HepG2 (cell line): Measurements from ENCODE around the gene ERO1A. TPM values are rescaled to one million over a fixed set of nuclear protein-coding genes. Genes with fewer than 3 reads are reported as not detected.

ENCODE experiments used
- AKAP8 ChIP-seq: sonication (generic); formaldehyde crosslinking; IDR thresholded peaks from 2 replicates; pipeline ENCODE4 v1.5.1; 2020; ENCODE audit warnings: mild to moderate bottlenecking, missing genetic modification reagents
- ETV6 ChIP-seq: sonication (generic); formaldehyde crosslinking; conservative IDR thresholded peaks from 2 replicates; pipeline ENCODE4 v1.4.0; 2020; ENCODE audit warnings: missing genetic modification reagents
- GABPB1 ChIP-seq: IDR thresholded peaks from 2 replicates; pipeline ENCODE4 v1.6.1; 2016; ENCODE audit warnings: mild to moderate bottlenecking, missing genetic modification reagents, moderate library complexity, missing compliant biosample characterization
- HNF4G ChIP-seq, 2 experiments: sonication (generic) in 1 of 2; formaldehyde crosslinking in 1 of 2; IDR thresholded peaks; 2 replicates each; pipeline versions ENCODE4 v1.4.0 to v1.6.1; 2011 to 2020; ENCODE audit warnings: borderline replicate concordance in 2 of 2, low read depth in 2 of 2, mild to moderate bottlenecking in 2 of 2, low read length in 1 of 2, missing genetic modification reagents in 1 of 2, moderate library complexity in 1 of 2
- HNRNPLL ChIP-seq: fragments of 200-400 bp; formaldehyde crosslinking; IDR thresholded peaks from 2 replicates; pipeline ENCODE4 v1.6.1; 2017; ENCODE audit warnings: mild to moderate bottlenecking, low read depth, low read length; ENCODE audit not compliant: poor library complexity, severe bottlenecking
- JUNB ChIP-seq: sonication (generic); formaldehyde crosslinking; IDR thresholded peaks from 2 replicates; pipeline ENCODE4 v1.8.0; 2022; ENCODE audit warnings: missing genetic modification reagents, mild to moderate bottlenecking, borderline replicate concordance
- MTERF4 ChIP-seq: sonication (generic); formaldehyde crosslinking; IDR thresholded peaks from 2 replicates; pipeline ENCODE4 v1.8.0; 2023; ENCODE audit warnings: mild to moderate bottlenecking, missing genetic modification reagents
- NFYC ChIP-seq: IDR thresholded peaks from 2 replicates; pipeline ENCODE4 v1.6.1; 2016; ENCODE audit warnings: missing genetic modification reagents, missing compliant biosample characterization
- NR2F1 ChIP-seq, 2 experiments: fragments of 450-650 bp in 1 of 2; formaldehyde crosslinking in 1 of 2; IDR thresholded peaks; 2 replicates each; pipeline versions ENCODE4 v1.5.0 to v1.6.1; 2016 to 2020; ENCODE audit warnings: mild to moderate bottlenecking in 1 of 2, missing compliant biosample characterization in 1 of 2, missing genetic modification reagents in 1 of 2, moderate library complexity in 1 of 2
- PAWR ChIP-seq: sonication (generic); formaldehyde crosslinking; IDR thresholded peaks from 2 replicates; pipeline ENCODE4 v1.4.0; 2020; ENCODE audit warnings: missing genetic modification reagents, mild to moderate bottlenecking, borderline replicate concordance
- SMAD3 ChIP-seq: sonication (generic); formaldehyde crosslinking; IDR thresholded peaks from 2 replicates; pipeline ENCODE4 v1.4.0; 2020; ENCODE audit warnings: missing genetic modification reagents
- STAG1 ChIP-seq: sonication (generic); formaldehyde crosslinking; IDR thresholded peaks from 2 replicates; pipeline ENCODE4 v1.4.0; 2020; ENCODE audit warnings: missing genetic modification reagents
- TFAP4 ChIP-seq: sonication (generic); IDR thresholded peaks from 2 replicates; pipeline ENCODE4 v1.6.1; 2016; ENCODE audit warnings: low read depth, borderline replicate concordance
- ZBTB14 ChIP-seq: sonication (generic); formaldehyde crosslinking; IDR thresholded peaks from 2 replicates; pipeline ENCODE4 v1.4.0; 2020; ENCODE audit warnings: missing genetic modification reagents
- ZNF205 ChIP-seq: IDR thresholded peaks from 2 replicates; pipeline ENCODE4 v1.6.1; 2018; ENCODE audit warnings: missing biosample characterization, missing genetic modification reagents
- ZNF253 ChIP-seq: sonication (generic); formaldehyde crosslinking; IDR thresholded peaks from 2 replicates; pipeline ENCODE4 v1.8.0; 2022; ENCODE audit warnings: mild to moderate bottlenecking, missing genetic modification reagents, borderline replicate concordance
- ZNF292 ChIP-seq: sonication (generic); formaldehyde crosslinking; IDR thresholded peaks from 2 replicates; pipeline ENCODE4 v1.8.1; 2022; ENCODE audit warnings: mild to moderate bottlenecking, low read depth, missing genetic modification reagents, borderline replicate concordance
- ZNF296 ChIP-seq: sonication (generic); formaldehyde crosslinking; conservative IDR thresholded peaks from 2 replicates; pipeline ENCODE4 v1.5.0; 2020; ENCODE audit warnings: mild to moderate bottlenecking, missing genetic modification reagents
- ZNF335 ChIP-seq: sonication (generic); formaldehyde crosslinking; IDR thresholded peaks from 2 replicates; pipeline ENCODE4 v1.4.0; 2020; ENCODE audit warnings: missing genetic modification reagents
- ZNF441 ChIP-seq: sonication (generic); formaldehyde crosslinking; IDR thresholded peaks from 2 replicates; pipeline ENCODE4 v1.7.0; 2021; ENCODE audit warnings: missing genetic modification reagents, borderline replicate concordance
- ZNF616 ChIP-seq: sonication (generic); formaldehyde crosslinking; IDR thresholded peaks from 2 replicates; pipeline ENCODE4 v1.5.0; 2020; ENCODE audit warnings: low read depth, mild to moderate bottlenecking, missing genetic modification reagents
- ZNF891 ChIP-seq: sonication (generic); formaldehyde crosslinking; IDR thresholded peaks from 2 replicates; pipeline ENCODE4 v1.5.0; 2020; ENCODE audit warnings: mild to moderate bottlenecking, missing genetic modification reagents
- ZSCAN25 ChIP-seq: sonication (generic); formaldehyde crosslinking; IDR thresholded peaks from 2 replicates; pipeline ENCODE4 v1.8.0; 2022; ENCODE audit warnings: mild to moderate bottlenecking, missing genetic modification reagents
- polyA plus RNA-seq, 8 experiments: library from polyadenylated mRNA; depleted of rRNA in 3 of 8; stranded (reverse) in 7 of 8; unstranded in 1 of 8; fragments of >200 nt; fragmentation: Illumina TruSeq in 4 of 8; extraction: Trizol in 4 of 8; gene quantifications; 2 replicates each; pipeline versions ENCODE4 v1.2.1 to v1.2.3, GENCODE V29; 2011 to 2016; ENCODE audit warnings: low read depth in 4 of 8, missing spikeins in 1 of 8, mixed read lengths in 1 of 8; ENCODE audit not compliant: insufficient read depth in 1 of 8
- total RNA-seq, 5 experiments: library from RNA; depleted of rRNA; stranded (reverse); fragments of >200 nt; fragmentation: Illumina TruSeq; extraction: Trizol; gene quantifications; 2 replicates each; pipeline ENCODE4 v1.2.3, GENCODE V29; 2016; ENCODE audit warnings: low read depth in 1 of 5

Gene ERO1A
- total and polyA plus RNA-seq, 2 of the 13 experiments (the other 11 are each of a cell fraction or from before 2014, with no cell fraction given): 60.3 to 137 TPM

- TF ChIP-seq AKAP8 (CRISPR knock-in tag) (no peak), HNF4G (IDR thresholded peaks at IDR 0.05; ENCODE audit: borderline replicate concordance, low read depth, low read length) (no peak), HNF4G (CRISPR knock-in tag; IDR thresholded peaks at IDR 0.05; ENCODE audit: borderline replicate concordance, low read depth) (no peak), ZBTB14 (CRISPR knock-in tag) (no peak; the same call in 1 of the 2 replicates), JUNB (CRISPR knock-in tag) (no peak), ZNF616 (CRISPR knock-in tag) (no peak), HNRNPLL (peak; percentile 18), ZNF296 (no peak), GABPB1 (CRISPR knock-in tag) (peak; percentile 55; the same call in 1 of the 2 replicates), ETV6 (CRISPR knock-in tag) (no peak), PAWR (CRISPR knock-in tag) (no peak), ZNF441 (0 out of 2 replicates have a peak, but pooled peaks have one; percentile 25), ZNF891 (CRISPR knock-in tag) (no peak), ZNF292 (CRISPR knock-in tag) (no peak), TFAP4 (no peak), ZNF205 (CRISPR knock-in tag) (no peak), NFYC (CRISPR knock-in tag) (no peak), MTERF4 (CRISPR knock-in tag) (peak; percentile 85; the same call in 1 of the 2 replicates), SMAD3 (CRISPR knock-in tag) (no peak), ZNF253 (CRISPR knock-in tag) (no peak), STAG1 (no peak), NR2F1 (CRISPR knock-in tag; IDR thresholded peaks at IDR 0.05) (no peak), ZSCAN25 (CRISPR knock-in tag) (0 out of 2 replicates have a peak, but pooled peaks have one; percentile 11), ZNF335 (CRISPR knock-in tag) (no peak)
Measured at GRCh38 chr14:52695481-52696091, at the start of gene ERO1A (continued).
